ENCODE data around the gene INPP5F. TPM values are rescaled to one million over a fixed set of nuclear protein-coding genes. Genes with fewer than 3 reads are reported as not detected.
A peak's percentile ranks its signal among the peaks of the same experiment; 100 is the strongest.

Gene INPP5F
- polyA plus RNA-seq, 1 experiment: 22.3 TPM

DNA sequence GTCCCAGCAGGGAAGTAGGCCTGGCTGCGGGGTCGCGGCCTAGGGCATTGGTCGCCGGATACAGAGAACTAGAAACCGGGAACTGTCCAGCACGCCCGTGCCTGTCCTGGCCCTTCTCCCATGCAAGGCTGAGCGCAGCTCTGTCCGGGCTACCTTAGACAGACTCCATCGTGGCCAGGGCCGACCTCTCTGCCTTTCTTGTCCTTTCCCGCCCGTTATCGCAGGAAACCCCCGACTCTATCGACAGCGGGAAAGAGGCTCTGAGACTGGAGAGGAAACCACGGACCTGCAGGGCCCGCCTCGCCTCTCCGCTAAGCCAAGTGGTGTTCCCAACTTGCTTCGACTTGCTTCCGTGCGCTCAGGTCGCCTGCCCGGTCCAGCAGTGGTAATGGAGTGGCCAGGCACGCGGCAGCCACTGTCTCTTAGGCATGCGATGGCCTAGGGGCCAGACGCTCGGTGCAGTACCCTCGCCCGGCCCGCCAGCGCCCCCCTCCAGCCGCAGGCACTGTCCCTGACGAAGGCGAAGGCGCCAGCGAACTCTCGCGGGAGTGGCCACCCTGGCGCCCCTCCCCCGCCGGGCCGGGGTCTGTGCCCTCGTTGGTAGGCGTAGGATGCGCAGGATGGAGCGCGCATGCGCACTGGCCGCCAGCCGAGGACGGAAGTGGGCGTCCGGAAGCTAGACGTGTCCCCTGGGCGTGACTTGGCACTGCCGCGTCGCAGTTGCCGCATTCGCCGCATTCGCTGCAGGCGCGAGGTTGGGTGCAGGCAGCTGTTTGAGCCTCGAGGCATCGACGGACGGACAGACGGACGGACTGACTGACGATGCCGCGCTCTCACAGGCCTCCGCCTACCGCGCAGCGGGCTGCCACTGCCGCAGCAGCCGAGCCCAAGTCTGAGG is 92.4 kb downstream of the INPP5F start:
- CTCF ChIA-PET: interaction anchor here (0.6 to 1.1 kb wide), 2 partner anchors 42 to 68 kb away, joined by 3 to 4 read pairs; no protein-coding TSS in a partner anchor
- Histone ChIP-seq H3K4me3 (ENCODE audit: low read depth, low read length) (peak overlapping the region; percentile 57), H3K27ac (ENCODE audit: low read depth, low read length) (no peak overlapping the region), H3K27me3 (ENCODE audit: control insufficient read depth, insufficient read depth, low read length) (no peaks in the 10 kb centered on the region), H3K9me3 (ENCODE audit: control insufficient read depth, insufficient read depth, low read length) (peaks cover 9% of the 10 kb centered on the region; the same call in 1 of the 2 replicates)
- POLR2A ChIA-PET: interaction anchor here (0.5 to 1.0 kb wide), 6 partner anchors 31 to 112 kb away, joined by 3 to 6 read pairs (median 4); partner anchors contain the start of gene INPP5F
- peak; percentile 13 for DNase-seq (ENCODE audit: low read depth, low spot score)
- TF ChIP-seq CTCF (IDR thresholded peaks at IDR 0.05; ENCODE audit: low read depth, low read length): peak; percentile 11; the same call in 1 of the 2 replicates

GRCh38 chr10:119818889-119819270 is 93.0 kb downstream of the INPP5F start:
- CTCF ChIA-PET: interaction anchor here (0.6 to 1.1 kb wide), 3 partner anchors 34 to 68 kb away, joined by 3 to 5 read pairs (median 4); no protein-coding TSS in a partner anchor
- TF ChIP-seq CTCF (IDR thresholded peaks at IDR 0.05; ENCODE audit: low read depth, low read length): no peak
- Histone ChIP-seq H3K27ac (ENCODE audit: low read depth, low read length) (no peak overlapping the region), H3K4me3 (ENCODE audit: low read depth, low read length) (peak overlapping the region; percentile 57), H3K27me3 (ENCODE audit: control insufficient read depth, insufficient read depth, low read length) (no peaks in the 10 kb centered on the region), H3K9me3 (ENCODE audit: control insufficient read depth, insufficient read depth, low read length) (peaks cover 9% of the 10 kb centered on the region; the same call in 1 of the 2 replicates)
- POLR2A ChIA-PET: interaction anchor here (0.5 to 1.0 kb wide), 4 partner anchors 30 to 93 kb away, joined by 3 to 5 read pairs (median 4); partner anchors contain the start of gene INPP5F
- DNase-seq (ENCODE audit: low read depth, low spot score): no peak

- no peak for DNase-seq (ENCODE audit: low read depth, low spot score)
- Histone ChIP-seq H3K27ac (ENCODE audit: low read depth, low read length) (no peak overlapping the region), H3K27me3 (ENCODE audit: control insufficient read depth, insufficient read depth, low read length) (no peaks in the 10 kb centered on the region), H3K9me3 (ENCODE audit: control insufficient read depth, insufficient read depth, low read length) (peaks cover 9% of the 10 kb centered on the region; the same call in 1 of the 2 replicates), H3K4me3 (ENCODE audit: low read depth, low read length) (no peak overlapping the region)
- no peak for TF ChIP-seq CTCF (IDR thresholded peaks at IDR 0.05; ENCODE audit: low read depth, low read length)
- CTCF ChIA-PET: no interaction called here
- POLR2A ChIA-PET: no interaction called here
Measured at GRCh38 chr10:119821182-119821581, 95.3 kb downstream of the INPP5F start.

DNA sequence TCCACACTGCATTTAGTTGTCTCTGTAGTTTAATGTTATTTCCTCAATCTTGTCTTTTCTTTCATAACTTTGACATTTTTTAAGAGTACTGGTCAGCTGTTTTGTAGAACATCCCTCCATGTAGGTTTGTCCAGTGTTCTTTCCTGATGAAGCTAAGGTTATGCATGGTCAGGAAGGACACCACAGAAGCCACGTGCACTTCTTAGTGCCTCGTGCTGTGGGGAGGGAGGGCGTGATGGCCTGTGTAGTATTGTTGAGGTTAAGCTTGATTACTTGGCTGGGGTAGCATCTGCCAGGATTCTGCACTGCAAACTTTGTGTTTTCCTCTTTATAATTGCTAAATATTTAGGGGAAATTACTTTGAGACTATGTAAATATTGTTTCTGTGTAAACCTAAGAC is 98.4 kb downstream of the INPP5F start:
- ChIA-PET POLR2A (no interaction called here), CTCF (no interaction called here)
- TF ChIP-seq CTCF (IDR thresholded peaks at IDR 0.05; ENCODE audit: low read depth, low read length): no peak
- Histone ChIP-seq H3K27me3 (ENCODE audit: control insufficient read depth, insufficient read depth, low read length) (no peaks in the 10 kb centered on the region), H3K4me3 (ENCODE audit: low read depth, low read length) (no peak overlapping the region), H3K9me3 (ENCODE audit: control insufficient read depth, insufficient read depth, low read length) (no peaks in the 10 kb centered on the region), H3K27ac (ENCODE audit: low read depth, low read length) (no peak overlapping the region)
- DNase-seq (ENCODE audit: low read depth, low spot score): no peak

GRCh38 chr10:119826771-119827170 is 100.9 kb downstream of the INPP5F start:
- no peak for TF ChIP-seq CTCF (IDR thresholded peaks at IDR 0.05; ENCODE audit: low read depth, low read length)
- CTCF ChIA-PET: interaction anchor here (2.9 kb wide), 1 partner anchor 76 kb away, joined by 10 read pairs; no protein-coding TSS in a partner anchor
- POLR2A ChIA-PET: no interaction called here

More at GRCh38 chr10:119826771-119827170, 100.9 kb downstream of the INPP5F start:
- Histone ChIP-seq H3K4me3 (ENCODE audit: low read depth, low read length) (no peak overlapping the region), H3K9me3 (ENCODE audit: control insufficient read depth, insufficient read depth, low read length) (no peaks in the 10 kb centered on the region), H3K27ac (ENCODE audit: low read depth, low read length) (no peak overlapping the region), H3K27me3 (ENCODE audit: control insufficient read depth, insufficient read depth, low read length) (no peaks in the 10 kb centered on the region)
- DNase-seq (ENCODE audit: low read depth, low spot score): no peak

All from AG04450 (cell line).